CD4-positive, alpha-beta T cell treated with Interleukin-12 subunit alpha and Interleukin-12 subunit beta, for 1 hour (primary cell): ENCODE results near the gene SULT4A1.
"Not testable (repeated sequence)": the region's sequence is repeated elsewhere in the genome, so short reads cannot be mapped to it uniquely, and the experiment has no call there.

Experiments
- DNase-seq: peaks from one replicate; pipeline ENCODE4 v3.0.0-alpha.2; 2020

SULT4A1 gene

DNA sequence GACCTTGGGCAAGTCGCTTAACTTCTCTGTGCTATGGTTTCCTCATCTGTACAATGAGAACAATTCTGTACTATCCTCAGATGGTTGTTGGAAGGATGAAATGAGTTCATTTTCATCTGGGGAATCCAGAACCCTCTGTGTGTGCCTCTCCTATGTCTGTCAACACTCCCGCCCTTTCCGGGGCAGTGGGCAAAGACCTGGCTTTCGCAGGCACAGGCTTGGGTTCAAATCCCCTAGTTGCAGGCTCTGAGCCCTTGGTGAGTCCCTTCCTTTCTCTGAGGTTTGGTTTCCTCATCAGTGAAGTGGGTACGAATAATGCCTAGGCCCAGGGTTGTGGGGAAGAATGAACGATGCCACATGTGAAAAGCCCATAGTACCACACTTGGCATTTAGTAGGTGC lies 23.5 kb upstream of the SULT4A1 start:
- DNase-seq, result no peak

DNA sequence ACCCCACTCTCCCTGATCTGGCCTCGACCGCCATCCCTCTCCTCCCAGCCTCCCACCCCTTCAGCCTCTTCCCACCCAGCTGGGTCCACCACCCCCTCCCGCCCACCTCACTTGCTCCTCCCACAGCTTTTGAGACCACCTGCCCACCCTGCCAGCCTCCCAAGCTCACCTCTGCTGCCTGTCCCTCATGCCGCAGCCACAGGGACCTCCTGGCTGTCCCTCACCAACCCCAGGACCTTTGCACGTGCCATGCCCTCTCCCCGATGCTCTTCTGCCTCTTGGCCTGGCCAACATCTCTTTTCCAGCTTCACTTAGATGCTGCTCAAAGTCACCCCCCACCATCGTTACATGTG lies 23.0 kb upstream of the SULT4A1 start:
- no peak for DNase-seq

DNA sequence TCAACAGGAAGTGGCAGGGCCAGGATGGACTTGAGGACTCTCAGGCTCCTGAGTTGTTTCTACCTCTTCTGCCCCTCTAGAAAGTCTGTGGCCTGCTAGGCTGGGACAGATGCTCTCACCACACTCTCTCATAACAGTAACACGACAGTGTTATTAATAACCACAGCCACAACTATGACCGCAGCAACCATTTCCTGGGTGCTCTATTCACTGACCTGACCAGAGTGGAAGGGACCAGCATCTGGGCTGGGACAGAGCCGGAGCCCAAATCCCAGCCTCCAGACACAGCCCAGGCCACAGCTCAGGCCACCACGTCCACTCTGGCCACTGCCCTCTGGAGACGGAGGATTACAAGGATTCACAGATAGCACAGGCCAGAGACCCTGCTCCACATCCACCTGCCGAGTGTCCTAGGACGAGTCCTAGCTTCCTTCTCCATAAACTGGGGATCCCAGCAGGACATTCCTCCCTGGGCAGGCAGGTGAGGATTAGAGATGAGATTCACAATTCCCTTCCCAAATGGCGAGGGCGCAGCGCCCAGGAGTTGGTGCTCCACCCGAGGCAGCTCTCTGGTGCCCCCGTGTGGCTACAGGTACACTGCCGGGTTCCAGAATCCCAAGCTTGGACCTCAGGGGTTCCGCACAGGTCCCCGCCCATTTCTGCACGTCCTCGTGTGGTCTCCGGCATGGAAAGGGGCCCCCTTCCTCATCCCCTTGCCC lies 22.4 kb upstream of the SULT4A1 start:
- DNase-seq, result peak; percentile 31

DNA sequence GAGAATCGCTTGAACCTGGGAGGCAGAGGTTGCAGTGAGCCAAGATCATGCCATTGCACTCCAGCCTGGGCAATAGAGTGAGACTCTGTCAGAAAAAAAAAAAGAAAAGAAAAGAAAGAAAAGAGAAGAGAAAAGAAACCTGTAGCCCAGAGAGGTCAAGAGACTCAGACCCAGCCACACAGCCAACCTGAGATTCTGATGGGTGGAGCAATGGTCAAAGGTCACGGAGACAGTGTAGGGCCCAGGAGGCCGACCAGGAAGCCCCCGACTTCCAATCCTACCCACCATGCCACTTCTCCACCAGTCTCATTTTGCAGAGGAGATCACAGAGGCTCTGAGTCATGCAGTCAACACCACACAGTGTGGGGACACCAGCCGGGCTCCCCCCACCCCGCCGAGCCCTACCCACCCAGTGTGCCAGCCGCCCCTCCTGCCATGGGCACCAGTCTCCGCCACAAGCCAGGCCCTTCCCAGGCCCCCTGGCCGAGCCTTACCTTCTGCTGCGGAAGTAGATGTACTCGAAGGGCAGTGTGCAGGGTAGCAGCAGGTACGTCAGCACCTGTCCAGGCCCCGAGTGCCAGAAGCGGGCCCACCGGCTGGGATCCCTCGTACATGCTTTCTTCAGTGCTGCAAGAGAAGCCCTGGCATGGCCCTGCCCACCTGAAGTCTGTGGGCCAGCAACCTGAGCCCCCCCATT lies 21.6 kb upstream of the SULT4A1 start:
- DNase-seq, result no peak

DNA sequence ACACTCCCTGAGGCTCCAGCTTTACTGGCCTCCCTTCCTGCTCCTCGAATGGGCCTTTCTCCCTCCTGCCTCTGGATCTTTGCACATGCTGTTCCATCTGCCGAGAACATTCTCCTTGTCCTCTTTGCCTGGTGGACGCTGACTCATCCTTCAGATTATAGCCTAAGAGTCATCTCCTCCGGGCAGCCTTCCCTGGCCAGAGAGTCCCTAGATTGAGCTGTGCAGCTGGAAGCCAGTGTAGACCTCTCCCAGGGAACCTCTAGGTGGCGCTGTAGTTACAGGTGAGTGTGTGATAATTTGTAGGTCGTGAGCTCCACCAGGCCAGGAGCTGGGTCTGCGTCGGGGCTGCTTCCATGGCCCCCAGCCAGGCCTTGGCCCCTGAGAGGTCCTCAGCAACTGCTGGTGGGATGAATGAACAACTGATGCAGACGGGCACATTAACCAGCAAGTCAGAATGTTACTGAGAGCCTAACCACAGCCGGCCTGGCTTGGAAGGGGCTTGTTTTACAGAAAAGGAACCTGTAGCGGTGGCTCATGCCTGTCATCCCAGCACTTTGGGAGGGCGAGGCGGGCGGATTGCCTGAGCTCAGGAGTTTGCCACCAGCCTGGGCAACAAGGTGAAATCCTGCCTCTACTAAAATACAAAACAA lies 20.8 kb upstream of the SULT4A1 start:
- DNase-seq, result peak; percentile 51

DNA sequence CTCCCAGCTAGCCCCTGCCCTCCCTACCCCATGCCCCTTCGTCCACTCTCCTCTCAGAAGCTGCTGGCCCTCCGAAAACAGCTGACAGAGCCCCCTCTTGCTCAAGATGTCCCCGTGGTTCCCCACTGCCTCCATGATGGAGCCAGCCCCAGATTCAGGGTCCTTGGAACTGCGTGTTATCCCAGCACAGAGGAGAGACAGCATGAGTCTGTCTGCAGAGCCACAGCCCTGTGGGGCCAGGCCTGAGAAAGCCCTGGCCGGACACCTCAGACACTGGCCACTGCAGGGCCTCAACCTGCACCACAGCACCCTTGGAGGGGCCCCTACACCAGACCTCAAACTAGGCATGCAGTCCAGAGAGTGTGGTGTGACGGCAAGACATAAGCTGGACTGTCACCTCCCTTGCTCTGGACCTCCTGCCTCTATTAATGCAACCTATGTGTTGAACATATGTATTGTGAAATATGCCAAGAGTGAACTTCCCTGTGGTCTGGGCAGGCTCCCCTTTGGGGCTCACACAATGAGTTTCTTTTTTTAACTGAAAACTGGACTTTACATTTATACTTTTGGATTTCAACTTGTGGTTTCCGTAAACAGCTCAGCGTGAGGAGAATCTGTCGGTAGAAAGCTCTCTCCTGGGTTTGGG lies 19.9 kb upstream of the SULT4A1 start:
- DNase-seq, result no peak

DNA sequence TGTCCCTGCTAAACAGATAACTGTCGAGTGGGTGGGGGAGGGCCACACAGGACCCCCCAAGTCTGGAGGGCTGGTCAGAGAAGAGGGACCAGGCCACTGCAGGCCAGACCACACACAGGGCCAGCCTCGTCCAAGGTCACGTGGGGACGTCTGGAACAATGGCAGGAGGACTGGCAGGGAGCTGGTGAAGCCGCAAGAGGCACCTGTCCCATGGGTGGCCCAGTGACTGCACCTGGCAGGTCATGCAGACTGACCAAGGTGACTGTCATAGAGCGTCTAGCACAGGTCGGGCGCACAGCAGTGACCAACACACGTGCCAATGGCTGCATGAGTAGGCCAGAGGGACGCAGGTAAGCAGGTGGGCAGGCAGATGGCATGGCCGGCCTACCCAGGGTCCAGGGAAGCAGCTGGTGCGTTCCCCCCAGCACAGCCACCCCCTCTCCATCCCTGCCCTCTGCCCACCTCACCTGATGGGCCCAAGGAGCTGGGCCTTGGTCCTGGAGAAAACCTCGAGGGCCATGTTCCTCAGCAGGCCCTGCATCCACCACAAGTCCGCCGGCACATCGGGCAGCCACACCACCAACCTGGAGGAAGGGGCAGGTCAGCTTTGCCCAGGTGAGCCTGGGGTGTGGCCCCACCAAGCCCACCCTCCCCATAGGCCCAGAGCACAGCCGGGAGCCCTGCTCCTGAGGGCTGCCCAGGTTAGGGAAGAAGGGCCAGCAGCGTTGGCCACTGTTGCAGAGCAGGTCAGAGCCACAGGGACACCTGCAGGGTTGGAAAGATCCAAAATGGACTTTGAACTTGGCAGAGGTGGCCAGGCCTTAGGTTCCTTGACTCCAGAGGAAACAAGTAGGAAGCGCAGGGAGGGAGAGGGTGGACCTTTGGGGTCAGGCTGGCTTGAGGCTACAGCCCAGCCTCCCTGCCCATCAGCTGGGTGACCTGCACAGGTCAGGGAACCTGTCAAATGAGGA lies 19.1 kb upstream of the SULT4A1 start:
- no peak for DNase-seq

DNA sequence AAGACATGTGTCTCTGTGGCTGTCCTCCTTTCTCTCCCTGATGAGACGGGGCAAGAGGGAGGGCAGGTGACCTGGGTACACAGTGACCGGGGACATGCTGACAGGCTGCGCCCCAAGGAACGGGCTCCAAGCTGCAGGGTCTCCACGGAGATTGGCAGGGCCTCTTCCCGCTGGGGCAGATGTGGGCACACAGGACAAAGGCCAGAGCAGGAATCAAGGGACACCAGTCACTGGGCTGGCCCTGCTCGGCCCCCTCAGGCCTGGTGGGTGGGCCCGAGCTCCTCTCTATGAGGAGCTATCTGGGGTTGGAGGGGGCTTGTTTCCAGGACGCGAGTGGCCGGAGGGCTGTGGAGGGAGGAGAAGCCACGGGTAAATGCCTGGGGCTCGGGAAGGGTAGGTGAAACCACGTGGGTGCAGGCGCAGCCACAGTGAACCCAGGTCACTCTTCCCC lies 18.3 kb upstream of the SULT4A1 start:
- DNase-seq, result no peak

DNA sequence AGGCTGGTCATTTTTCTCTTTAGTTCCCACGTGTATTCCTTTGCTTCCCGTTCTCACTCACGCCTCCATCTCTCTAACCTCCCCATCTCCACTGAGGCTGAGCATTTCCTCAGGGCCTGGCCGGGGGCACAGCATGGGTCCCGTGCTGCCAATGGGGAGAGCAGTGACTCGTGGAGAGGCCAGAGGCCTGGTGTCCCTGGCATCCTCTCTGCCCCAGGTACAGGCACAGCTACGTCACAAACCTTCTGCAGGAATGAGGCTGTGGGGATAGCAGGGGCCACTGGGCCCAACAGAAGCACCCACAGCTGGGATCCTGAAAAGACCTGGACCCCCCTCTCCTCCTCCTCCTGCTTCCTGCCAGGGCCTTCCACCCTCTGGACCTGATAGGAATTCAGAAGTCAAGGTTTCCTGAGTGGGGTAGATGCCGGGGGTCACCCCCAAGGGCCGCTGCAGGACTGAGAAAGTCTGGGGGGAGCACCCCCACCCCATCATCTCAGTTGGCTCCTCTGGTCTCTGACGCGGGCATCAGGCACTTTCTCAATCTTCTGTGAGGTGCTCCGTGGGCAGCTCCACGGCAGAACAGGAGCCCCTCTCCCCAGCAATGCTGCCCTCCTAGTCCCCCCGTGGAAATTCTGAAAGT lies 17.7 kb upstream of the SULT4A1 start:
- DNase-seq, result no peak

DNA sequence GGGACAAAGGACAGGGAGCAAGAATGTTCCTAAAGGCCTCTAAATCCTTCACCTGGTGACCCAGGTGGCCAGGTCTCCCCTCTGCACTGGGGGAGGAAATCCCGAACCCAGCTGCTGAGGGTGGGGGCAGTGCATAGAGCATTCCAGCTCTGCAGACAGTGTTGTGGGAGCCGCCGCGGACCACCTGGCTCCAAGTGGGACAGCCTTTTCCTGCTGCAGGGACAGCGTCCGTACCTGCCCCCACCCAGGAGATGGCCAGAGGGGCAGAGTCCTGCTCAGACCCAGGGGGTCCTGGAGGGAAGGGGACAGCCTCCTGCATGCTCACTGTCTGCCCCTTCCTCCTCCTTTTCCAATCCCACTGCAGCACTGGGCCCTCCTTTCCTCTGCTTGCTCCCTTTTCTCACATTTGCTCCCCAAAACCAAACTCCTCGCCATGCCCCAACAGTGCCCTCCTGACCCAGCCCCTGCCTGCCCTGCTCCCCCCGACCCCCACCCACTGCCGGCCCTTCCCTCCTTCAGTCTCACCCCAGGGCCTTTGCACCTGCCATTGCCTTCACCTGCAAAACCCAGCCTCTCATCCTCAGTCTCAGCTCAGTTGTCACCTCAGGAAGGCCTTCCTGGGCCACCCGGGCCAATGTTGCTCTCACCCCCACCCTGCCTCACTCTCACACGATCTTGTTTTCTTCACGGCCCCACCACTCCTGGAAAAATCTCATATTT lies 16.7 kb upstream of the SULT4A1 start:
- DNase-seq, result no peak

DNA sequence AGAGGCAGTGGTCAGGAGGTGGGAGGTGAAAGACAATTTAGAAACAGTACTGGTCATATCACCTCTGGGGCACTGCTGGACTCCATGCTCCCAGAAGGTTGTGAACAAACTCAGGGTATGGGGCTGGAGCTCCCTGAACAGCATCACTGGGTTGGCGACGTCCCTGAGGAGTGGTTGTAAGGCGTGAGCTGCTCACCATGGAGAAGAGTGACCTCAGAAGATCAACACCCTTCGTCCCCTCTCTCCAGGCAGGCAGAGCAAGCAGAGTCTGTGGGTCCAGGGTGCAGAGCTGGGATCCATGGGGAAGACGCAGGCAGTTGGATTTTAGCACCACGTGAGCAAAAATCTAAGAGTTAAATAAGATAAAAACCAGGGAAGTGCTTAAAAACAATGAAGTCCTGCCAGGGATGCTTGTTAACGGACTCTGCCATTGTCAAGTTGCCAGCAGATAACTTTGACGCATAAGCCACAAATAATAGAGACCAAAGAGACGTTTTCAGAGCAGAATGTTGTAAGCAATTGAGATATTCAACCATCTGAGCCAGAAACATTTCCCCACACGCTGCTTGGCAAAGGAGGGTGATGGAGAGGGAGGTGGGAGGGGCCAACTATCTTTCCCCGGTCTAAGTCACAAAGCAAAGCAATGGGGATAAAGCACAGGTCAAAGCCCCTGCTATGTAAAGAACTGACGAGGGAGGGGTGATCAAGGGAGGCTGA lies 15.9 kb upstream of the SULT4A1 start:
- no peak for DNase-seq

DNA sequence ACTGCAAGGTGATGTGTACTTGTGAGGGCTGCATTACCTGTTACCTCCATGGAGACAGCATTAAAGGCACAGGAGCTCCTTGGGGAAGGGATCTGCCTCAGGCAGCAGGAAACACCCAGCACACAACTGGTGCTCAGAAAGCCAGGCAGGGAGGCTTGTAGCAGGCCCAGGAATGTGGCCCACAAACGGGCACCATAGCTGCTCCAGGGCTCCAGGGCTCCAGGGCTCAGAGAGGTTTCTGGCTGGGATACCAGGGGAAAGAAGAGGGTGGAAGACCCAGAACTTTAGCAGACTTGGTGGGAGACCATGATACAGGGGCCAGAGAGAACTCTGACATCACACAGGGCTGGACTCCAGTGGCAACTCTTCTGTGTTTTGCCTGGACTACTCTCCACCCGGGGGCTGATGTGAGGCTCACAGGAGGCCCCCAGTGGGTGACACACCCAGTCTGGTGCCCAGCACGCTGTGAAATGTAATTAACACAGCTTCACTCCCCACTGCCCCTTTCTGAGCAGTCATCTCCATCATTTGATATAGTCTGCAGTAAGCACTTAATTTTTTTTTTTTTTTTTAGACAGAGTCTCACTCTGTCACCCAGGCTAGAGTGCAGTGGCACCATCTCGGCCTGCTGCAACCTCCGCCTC lies 14.7 kb upstream of the SULT4A1 start:
- DNase-seq, result no peak

DNA sequence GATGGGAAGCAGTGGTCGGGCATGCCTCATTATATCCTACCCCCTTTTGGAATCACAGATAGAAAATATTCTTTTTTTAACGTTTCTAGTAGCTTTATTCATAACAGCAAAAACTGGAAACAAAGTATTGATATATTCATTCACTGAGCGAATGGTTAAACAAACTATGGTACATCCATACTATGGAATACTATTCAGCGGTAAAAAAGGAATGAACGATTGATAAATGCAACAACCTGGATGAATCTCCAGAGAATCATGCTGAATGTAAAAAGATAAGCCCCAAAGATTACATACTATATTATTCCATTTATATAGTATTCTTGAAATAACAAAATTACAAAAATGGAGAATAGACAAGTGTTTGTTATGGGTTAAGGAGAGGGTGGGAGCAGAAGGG lies 7.5 kb upstream of the SULT4A1 start:
- no peak for DNase-seq

DNA sequence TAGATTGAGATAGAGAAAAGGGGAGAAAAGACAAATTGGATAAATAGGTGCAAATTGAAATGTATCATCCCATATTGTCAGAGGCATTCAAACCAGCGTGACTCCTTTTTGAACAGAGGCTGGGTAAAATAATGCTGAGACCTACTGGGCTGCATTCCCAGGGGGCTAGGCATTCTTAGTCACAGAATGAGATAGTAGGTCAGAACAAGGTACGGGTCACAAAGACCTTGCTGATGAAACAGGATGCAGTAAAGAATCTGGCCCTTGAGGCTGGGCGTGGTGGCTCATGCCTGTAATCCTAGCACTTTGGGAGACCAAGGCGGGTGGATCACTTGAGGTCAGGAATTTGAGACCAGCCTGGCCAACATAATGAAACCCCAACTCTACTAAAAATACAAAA lies 6.7 kb upstream of the SULT4A1 start:
- not testable (repeated sequence) for DNase-seq

DNA sequence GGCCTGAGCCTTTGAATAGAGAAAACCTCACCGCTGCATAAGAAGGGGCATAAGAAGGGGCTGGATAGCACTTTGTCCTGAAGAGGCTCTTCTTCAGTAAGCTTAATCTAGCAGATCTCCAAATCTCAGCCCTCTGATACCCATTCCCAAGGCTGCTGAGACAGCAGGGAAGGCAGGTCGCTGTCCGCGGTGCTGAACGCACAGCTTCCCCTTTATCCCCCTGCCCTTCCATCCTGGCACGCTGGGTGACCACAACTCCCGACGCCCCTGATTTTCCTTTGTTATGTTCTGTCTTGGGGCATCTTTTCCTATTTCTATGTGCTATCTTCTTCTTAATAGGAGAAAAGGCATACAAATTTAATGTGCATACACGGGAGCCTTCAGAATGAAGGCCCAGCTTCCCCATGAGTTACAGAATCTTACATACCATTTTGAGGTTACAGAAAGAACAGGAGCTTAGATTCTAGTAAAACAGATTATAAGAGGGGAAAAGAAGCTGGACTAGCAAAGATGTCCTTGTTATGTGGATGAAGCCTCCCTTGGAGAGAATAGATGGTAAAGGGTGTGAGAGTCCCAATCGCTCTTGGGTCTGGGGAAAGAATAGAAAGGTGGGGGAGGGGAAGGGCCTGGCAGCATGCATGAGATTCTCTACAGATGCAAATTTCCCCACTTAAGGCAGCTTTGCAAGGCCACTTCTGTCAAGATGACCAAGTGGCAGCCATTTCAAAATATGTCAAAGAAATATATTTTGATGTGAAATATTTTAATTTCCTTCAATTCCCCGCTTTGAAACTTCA lies 5.7 kb upstream of the SULT4A1 start:
- DNase-seq, result peak; percentile 17

DNA sequence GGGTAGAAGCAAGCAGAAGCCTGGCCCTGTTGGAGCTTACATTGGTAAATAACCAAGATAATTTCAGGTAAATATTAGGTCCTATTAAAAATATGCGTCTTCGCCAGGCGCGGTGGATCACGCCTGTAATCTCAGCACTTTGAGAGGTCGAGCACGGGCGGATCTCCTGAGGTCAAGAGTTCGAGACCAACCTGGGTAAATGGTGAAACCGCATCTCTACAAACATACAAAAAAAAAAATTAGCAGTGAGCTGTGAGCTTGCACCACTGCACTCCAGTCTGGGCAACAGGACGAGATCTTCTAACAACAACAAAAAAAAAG lies 529 bp upstream of the SULT4A1 start:
- no peak for DNase-seq

DNA sequence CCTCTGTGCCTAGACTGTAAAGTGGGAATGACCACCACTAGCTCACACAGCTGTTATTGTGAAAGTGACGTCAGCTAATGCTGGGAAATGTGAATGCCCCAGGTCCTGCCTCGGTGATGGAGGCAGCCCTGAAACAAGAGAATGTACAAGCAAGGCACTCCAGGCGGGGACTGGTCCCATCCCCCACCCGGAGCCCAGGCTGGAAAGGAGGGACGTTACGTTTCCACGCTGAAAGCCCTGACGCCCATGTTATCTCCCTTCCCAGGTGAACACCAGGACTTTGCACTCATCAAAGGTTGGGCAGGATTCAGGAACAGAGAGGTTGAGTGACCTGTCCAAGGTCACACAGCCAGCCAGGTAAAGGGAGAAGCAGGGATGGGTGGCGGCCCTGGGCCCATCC lies 784 bp downstream of the SULT4A1 start:
- DNase-seq, result no peak

DNA sequence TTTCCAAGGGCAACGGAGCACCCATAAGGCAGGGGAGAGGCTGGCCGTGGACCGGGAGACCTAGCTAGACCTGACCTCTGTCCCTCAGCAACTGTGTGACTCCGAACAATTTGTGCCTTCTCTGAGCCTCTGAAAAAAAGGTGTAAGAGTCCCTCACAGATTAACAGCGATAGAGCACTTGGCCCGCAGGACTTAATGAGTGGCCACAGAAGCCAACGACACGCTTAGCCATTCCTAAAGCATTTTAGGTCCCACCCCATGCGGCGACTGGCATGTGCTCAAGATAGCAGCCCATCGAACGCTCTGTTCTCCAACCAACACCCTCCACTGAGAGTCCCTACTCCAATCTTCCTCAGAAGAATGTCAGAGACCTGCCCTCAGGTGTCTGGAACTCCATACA lies 1.5 kb downstream of the SULT4A1 start:
- no peak for DNase-seq

DNA sequence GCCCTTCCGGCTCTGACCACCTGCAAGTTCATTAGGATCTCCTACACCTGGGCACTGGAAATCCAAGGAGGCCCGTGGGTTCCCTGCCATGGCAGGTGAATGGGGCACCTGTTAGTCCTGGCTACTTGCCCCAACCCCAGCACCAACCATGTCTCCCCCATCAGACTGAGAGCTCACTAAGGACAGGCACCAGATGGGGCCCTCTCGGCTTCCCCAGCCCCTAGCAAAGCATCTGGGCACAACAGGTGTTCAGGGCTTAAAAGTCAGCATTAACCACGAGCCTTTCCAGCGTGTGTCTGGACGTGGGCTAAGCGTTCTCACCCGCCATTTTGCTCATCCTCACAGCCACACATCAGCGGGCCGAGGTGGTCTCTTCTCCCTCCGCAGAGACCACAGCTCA lies 2.2 kb downstream of the SULT4A1 start:
- no peak for DNase-seq
